Stimulated activated memory B cell treated with anti-CD40 and anti-IgM and Interleukin-4, amounts not matched to agents 10 μg/mL and 1 μg/mL and 100 μg/mL, for 72 hours (primary cell): Measurements from ENCODE around the gene DPH3.

Source experiments
- ATAC-seq: fragments of 150-1000 bp; cut with Tn5 transposase; 2 replicates; pipeline ENCODE4 v1.10.0; 2021
- H3K27ac Mint-ChIP-seq: one replicate; pipeline ENCODE4 v1.8.0; 2022; ENCODE audit warnings: mild to moderate bottlenecking, mixed read lengths
- H3K27me3 Mint-ChIP-seq: one replicate; pipeline ENCODE4 v1.8.0; 2022; ENCODE audit warnings: mixed read lengths
- H3K36me3 Mint-ChIP-seq: one replicate; pipeline ENCODE4 v1.8.0; 2022; ENCODE audit warnings: mixed read lengths
- H3K4me1 Mint-ChIP-seq: one replicate; pipeline ENCODE4 v1.8.0; 2022; ENCODE audit warnings: mixed read lengths
- H3K4me3 Mint-ChIP-seq: one replicate; pipeline ENCODE4 v1.8.0; 2022; ENCODE audit warnings: mild to moderate bottlenecking, moderate library complexity, mixed read lengths
- H3K9me3 Mint-ChIP-seq: one replicate; pipeline ENCODE4 v1.8.0; 2022; ENCODE audit warnings: mixed read lengths

Gene DPH3

DNA sequence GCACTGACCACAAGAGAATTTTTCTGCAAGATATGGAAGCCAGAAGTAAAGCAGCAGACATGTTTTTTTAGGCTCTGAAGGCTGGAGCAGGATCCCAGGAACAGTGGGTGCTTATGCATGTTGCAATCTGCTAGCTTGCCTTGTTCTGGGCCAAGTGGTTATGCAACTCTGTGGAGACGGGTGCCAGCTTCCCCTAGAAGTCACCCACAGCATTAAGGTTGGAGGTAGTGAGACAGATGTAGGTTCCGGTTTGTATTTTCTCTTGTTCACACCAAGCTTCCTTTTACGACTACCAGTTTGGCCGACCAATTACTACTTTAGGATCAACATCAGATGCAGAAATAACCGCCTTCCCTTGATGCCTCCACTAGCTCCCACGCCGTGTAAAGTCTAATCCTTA lies 11.1 kb downstream of the DPH3 start:
- Mint-ChIP-seq H3K36me3 (peaks cover 9% of the 10 kb centered on the region), H3K27me3 (peaks cover 3% of the 10 kb centered on the region), H3K4me3 (no peak overlapping the region), H3K4me1 (peaks cover 14% of the 10 kb centered on the region), H3K9me3 (no peaks in the 10 kb centered on the region), H3K27ac (no peak overlapping the region)
- ATAC-seq, result no peak

DNA sequence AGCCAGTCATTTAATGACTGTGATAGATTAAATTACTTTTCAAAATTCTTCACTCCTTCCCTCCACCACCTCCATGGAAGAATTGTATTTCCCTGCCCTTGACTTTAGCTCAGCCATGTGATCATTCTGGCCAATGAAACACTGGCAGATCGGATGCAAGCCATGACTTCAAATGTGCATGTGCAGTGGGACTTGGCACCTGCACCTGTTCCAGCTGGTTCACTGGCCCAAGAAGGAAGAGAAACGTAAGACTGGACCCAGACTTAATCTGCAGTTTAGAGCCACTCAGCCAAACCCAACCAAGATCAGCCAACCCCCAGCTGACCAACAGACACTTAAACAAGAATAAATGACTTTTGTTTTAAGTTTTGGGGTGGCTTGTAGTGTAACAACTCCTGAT lies 11.8 kb downstream of the DPH3 start:
- Mint-ChIP-seq H3K9me3 (no peaks in the 10 kb centered on the region), H3K27ac (no peak overlapping the region)

DNA sequence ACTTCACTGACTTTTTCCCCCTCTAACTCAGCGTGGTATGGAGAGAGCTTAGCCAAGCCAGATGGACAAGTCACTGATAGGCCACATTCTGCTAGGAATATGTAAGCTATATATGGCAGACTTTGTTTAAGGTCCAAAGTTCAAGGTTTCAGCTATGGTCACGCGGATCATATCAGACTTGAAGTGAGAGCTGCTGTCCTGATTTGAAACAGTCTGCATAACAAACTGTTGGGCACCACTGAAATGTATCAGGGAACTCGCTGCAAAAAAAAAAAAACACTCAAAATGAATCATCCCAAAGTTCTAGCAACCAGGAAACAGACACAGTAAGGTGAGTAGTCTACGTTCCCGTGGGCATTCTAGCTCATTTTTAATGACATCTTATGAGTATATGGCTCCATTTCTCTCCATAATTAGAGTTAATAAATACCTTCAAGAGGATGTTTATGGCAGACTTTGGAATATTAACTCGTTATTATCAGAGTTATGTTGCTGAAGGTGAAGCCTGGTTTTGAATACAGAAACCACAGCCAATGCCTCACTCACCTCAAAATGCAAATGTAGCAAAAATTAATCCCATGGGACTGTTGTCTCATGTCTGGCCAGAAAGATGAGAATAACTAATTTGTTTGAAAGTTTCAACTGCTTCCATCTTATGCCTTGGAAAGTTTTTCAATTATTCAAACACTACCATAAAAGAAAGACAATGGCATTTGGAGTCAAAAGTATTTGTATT lies 12.3 kb downstream of the DPH3 start:
- no peak overlapping the region for H3K27ac Mint-ChIP-seq
- peaks cover 8% of the 10 kb centered on the region for H3K36me3 Mint-ChIP-seq
- ATAC-seq, result no peak
- H3K4me1 Mint-ChIP-seq, result peaks cover 24% of the 10 kb centered on the region
- no peaks in the 10 kb centered on the region for H3K9me3 Mint-ChIP-seq
- H3K4me3 Mint-ChIP-seq, result no peak overlapping the region
- peaks cover 15% of the 10 kb centered on the region for H3K27me3 Mint-ChIP-seq

More for the DNA sequence above, 11.8 kb downstream of the DPH3 start:
- peaks cover 9% of the 10 kb centered on the region for H3K27me3 Mint-ChIP-seq
- H3K4me1 Mint-ChIP-seq, result peaks cover 18% of the 10 kb centered on the region
- no peak for ATAC-seq
- no peak overlapping the region for H3K4me3 Mint-ChIP-seq
- peaks cover 9% of the 10 kb centered on the region for H3K36me3 Mint-ChIP-seq

DNA sequence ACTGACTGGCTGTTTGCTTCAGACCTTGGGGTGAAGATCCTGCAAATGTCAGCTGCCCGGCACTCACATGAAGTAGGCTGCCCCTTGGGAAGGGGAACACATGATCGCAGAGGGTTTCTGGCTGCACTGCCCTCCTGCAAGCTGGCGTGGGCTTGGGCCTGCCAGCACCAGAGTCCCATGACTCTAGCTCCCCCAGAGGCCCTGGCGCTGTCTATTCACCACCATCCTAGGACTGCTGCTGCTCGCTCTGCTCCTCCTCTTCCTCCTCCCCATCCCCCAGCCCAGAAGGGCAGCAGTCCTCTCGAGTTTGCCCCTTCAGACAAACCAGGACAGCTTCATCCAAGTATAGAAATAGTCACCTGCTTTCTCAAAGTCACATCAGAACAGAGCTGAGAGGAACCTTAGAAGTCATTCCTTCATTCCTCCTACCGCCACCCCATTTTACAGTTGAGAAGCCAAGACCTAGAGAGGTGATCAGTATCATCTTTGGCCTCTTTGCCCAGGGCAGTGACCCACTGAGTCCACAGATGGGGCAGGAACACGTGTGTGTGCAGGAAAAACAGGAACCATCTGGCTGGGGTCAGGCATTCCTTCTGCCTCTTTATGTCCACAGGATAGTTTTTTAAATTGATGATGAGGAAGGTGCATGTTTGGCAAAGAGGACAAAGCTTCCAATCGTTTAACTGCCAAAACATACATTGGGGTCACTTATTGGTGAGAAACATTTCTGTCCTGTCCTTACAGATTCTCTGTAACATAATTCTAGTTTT lies 13.2 kb downstream of the DPH3 start:
- no peak for ATAC-seq
- H3K27me3 Mint-ChIP-seq, result peaks cover 17% of the 10 kb centered on the region
- no peak overlapping the region for H3K27ac Mint-ChIP-seq
- peaks cover 29% of the 10 kb centered on the region for H3K4me1 Mint-ChIP-seq
- no peaks in the 10 kb centered on the region for H3K9me3 Mint-ChIP-seq
- H3K36me3 Mint-ChIP-seq, result no peaks in the 10 kb centered on the region
- no peak overlapping the region for H3K4me3 Mint-ChIP-seq

DNA sequence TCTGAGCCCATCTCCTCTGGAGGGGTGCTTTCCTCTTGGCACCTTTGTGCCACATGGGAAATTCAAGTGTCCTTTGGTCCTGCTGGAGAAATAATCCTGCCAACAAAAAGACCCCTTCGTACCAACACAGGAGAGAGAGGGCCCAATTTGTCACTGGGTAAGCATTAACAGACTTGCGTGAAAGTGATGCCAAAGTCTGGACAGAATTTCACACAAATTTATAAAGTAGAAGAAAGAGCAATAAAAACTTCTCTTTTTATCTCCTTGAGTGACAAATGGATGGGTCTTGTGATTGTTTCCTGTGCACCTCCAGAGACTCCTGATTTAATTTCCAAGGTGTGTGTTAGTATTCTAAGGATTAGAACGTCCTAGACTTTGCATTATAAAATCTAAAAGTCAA lies 14.9 kb downstream of the DPH3 start:
- Mint-ChIP-seq H3K27ac (no peak overlapping the region), H3K4me3 (no peak overlapping the region), H3K36me3 (no peaks in the 10 kb centered on the region), H3K27me3 (peaks cover 17% of the 10 kb centered on the region), H3K9me3 (no peaks in the 10 kb centered on the region), H3K4me1 (peaks cover 29% of the 10 kb centered on the region)
- no peak for ATAC-seq

DNA sequence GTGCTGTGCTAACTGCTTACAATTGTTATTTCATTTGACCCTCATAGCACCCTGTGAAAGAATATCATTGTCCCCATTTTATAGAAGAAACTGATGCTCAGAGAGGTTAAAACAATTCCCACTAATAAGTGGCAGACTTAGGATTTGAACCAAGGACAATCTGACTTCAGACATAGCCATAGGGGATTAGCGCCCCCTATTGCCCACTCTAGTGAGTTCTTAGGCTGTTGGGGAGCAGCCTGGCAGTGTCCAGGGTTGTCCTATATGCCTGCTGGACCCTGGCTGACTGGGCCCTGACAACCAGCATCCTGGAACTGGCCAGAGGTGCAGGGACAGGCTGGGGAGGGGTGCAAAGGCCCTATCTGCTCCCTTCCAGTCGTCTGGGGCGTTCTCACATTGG lies 15.4 kb downstream of the DPH3 start:
- no peak overlapping the region for H3K27ac Mint-ChIP-seq
- peaks cover 29% of the 10 kb centered on the region for H3K4me1 Mint-ChIP-seq
- no peaks in the 10 kb centered on the region for H3K36me3 Mint-ChIP-seq
- no peak for ATAC-seq
- no peaks in the 10 kb centered on the region for H3K9me3 Mint-ChIP-seq
- H3K4me3 Mint-ChIP-seq, result no peak overlapping the region
- H3K27me3 Mint-ChIP-seq, result peaks cover 17% of the 10 kb centered on the region

DNA sequence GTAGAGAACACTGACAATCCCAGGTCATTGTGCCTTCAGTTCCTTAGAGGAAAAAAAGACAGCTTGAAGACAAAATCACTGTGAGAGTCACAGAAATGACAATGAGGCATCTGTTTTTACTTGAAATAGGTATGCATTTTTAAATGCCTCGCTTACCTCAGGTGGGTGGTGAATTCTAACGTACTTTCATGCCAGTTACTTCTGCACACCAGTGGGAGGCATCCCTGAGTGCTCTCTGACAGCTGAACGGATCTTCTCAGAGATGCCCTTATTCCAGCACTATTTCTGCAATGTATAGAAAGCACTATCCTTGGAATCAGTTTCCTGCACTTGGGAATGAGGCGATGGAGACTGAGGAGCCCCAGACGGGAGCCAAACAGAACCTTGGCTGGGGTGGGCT lies 16.2 kb downstream of the DPH3 start:
- Mint-ChIP-seq H3K4me3 (no peak overlapping the region), H3K27me3 (peaks cover 18% of the 10 kb centered on the region), H3K9me3 (no peaks in the 10 kb centered on the region), H3K4me1 (peaks cover 29% of the 10 kb centered on the region), H3K27ac (no peak overlapping the region), H3K36me3 (no peaks in the 10 kb centered on the region)
- ATAC-seq, result no peak

DNA sequence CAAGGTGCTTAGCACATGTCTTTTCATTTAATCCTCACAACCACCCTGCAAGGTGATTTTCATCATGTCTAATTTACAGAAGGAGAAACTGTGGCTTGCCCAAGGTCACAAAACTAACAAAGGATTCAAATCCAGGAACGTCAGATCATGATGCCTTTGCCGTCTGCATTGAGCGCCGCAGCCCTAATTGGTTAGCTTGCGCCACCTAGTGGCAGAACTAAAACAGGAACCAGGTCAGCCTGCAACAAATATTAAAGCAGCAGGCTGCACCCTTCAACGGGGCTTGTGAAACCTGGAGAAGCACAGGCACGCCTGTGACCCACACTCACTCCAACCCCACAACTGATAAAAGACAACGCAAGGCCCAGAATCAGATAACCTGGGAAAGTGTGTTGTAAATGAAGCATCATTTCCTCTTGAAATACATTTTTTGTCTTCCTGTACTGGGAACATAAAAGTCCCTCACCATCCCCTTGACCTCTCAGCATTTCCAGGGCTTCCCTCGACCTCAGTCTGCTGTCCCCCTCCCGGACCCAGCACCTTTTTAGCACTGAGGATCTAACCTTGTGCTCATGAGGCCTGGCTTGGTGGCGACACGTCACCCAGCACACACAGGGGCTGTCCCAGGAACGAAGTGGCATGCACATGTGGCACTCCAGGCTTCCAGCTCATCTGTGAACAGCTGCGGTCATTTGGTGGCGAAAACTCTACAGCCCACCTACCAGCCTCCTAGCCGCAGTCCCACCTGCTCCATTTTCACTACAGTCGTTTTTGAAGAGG lies 17.3 kb downstream of the DPH3 start:
- H3K27ac Mint-ChIP-seq, result peak overlapping the region; percentile 81

DNA sequence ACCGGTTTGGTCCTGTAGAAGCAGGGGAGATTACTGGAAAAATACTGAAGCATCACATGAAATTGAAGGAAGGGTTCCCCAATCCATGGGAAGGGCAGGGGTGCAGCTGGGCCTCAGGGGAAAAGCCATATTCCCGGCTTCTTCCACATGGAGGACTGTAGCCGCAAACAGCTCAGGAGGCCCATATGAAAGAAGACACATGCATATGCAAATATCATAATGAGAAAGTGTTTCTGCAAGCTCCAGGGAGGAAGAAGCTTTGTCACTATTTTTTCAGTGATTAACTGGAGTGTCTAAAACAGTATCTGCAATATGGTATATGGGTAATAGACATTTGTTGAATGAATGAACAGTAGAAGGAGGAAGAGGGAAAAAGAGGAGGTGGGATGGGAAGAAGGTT lies 19.1 kb downstream of the DPH3 start:
- Mint-ChIP-seq H3K4me3 (no peak overlapping the region), H3K27ac (no peak overlapping the region), H3K4me1 (peaks cover 15% of the 10 kb centered on the region), H3K9me3 (no peaks in the 10 kb centered on the region), H3K36me3 (no peaks in the 10 kb centered on the region), H3K27me3 (peaks cover 25% of the 10 kb centered on the region)
- no peak for ATAC-seq

More for the DNA sequence above, 17.3 kb downstream of the DPH3 start:
- Mint-ChIP-seq H3K4me1 (peaks cover 21% of the 10 kb centered on the region), H3K27me3 (peaks cover 25% of the 10 kb centered on the region), H3K9me3 (no peaks in the 10 kb centered on the region), H3K4me3 (peak overlapping the region; percentile 72), H3K36me3 (no peaks in the 10 kb centered on the region)
- ATAC-seq, result peak; percentile 90

DNA sequence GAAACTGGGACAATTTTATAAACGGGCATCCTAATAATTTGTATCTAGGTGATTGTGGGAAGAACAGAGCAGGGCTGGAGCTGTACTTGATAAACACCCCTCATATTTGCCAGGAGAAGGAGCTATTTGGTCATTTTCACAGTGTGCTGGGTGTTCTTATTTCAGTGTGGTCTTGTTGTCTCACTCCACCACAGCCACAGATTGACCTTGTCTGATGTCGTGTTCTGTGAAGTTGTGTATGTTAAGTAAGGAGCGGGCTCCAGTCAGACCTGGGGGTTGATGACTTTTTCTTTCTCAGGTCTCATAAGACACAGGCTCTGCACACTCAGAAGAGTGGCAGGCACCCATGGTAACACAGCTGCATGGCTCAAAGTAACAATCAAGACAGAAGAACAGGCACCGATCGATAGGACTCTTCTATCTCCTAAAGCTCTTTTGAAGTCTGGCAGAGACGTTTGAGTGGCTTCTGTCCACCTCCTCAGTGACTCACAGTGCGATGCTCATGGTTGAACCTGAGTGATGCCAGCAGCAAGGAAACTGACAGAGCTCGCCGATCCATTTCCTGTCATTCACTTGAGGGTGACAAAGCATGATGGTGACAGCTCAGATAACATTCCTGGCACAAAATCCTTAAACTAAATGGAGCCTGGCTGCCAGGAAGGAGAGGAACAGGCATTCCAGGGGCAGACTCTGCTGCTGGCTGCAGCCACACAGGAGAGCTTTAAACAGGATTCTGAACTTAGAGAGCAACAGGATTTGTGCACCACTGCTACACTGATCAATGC lies 20.8 kb downstream of the DPH3 start:
- ATAC-seq, result no peak
- Mint-ChIP-seq H3K36me3 (no peaks in the 10 kb centered on the region), H3K9me3 (no peaks in the 10 kb centered on the region), H3K27ac (no peak overlapping the region), H3K27me3 (peaks cover 25% of the 10 kb centered on the region), H3K4me3 (no peak overlapping the region), H3K4me1 (peaks cover 15% of the 10 kb centered on the region)

DNA sequence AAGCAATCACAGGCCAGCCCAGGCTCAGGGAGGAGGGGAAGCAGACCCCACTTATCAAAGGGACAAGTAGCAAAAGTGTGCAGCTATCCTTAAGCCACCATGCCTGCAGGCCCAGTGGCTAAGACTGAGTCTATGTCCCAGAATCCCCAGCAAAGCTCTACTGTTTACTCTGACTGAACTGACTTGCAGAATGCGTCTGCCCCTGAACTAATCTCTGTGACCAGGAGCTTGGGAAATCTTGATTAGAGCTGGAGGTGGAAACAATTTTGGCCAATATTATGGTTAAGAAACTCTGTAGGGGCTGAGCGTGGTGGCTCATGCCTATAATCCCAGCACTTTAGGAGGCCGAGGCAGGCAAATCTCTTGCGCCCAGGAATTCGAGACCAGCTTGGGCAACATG lies 22.6 kb downstream of the DPH3 start:
- no peak overlapping the region for H3K27ac Mint-ChIP-seq
- H3K27me3 Mint-ChIP-seq, result peaks cover 8% of the 10 kb centered on the region
- peaks cover 2% of the 10 kb centered on the region for H3K4me1 Mint-ChIP-seq
- no peaks in the 10 kb centered on the region for H3K36me3 Mint-ChIP-seq
- H3K4me3 Mint-ChIP-seq, result no peak overlapping the region
- no peak for ATAC-seq
- H3K9me3 Mint-ChIP-seq, result no peaks in the 10 kb centered on the region

DNA sequence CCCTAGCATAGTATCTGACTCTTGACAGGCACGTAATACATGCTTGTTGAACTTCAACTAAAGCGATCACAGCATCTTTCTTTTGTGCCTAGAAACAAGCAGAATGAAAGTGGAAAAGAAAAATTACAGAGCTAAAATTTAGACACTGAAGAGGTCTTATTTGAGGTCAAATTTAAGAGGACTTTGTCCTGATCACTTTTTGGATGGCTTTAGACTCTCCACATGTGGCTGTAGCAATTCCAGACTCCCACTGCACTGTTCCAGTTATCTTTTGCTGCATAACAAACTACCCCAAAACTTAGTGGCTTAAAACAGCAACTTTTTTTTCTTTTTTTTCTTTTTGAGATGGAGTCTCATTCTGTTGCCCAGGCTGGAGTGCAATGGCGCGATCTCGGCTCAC lies 23.5 kb downstream of the DPH3 start:
- Mint-ChIP-seq H3K9me3 (no peaks in the 10 kb centered on the region), H3K27me3 (peaks cover 8% of the 10 kb centered on the region), H3K27ac (no peak overlapping the region), H3K4me1 (no peaks in the 10 kb centered on the region), H3K36me3 (no peaks in the 10 kb centered on the region), H3K4me3 (no peak overlapping the region)
- no peak for ATAC-seq

DNA sequence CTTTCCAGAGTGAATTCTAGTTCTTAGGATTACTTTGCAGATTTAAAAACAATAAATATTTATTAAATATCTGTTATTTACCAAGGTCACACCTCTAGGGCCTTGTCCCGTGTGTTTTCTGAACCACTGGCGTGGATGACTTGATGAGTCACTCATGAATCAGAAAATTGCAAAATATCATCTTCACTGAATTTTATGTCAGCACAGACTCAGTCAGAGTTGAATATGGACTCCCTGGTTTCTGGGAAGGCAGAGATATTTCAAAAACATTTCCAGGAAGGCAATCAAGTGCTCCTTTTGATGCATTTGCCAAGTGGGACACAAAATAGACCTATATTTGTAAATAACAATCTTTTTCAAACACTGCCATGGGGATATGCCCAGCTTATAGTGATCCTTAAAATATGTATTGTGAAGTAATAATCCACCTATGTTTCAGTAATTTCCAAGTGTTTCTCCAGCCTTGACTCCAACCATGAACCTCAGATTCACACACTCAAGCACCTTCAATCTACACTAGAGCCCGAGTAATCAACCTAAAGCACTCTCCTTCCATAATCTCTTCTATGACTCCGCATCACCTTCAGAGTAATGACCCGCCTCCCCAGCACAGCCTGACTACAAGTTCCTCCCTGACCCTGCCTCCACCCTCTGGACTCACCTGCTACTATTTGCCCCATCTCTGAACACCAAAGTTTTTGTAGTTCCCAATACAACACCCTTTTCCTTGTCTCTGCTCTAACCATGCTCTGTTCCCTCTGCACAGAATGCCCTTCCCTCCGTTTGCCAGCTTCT lies 24.3 kb downstream of the DPH3 start:
- Mint-ChIP-seq H3K4me3 (no peak overlapping the region), H3K27me3 (peaks cover 8% of the 10 kb centered on the region), H3K36me3 (no peaks in the 10 kb centered on the region), H3K4me1 (no peaks in the 10 kb centered on the region), H3K27ac (no peak overlapping the region), H3K9me3 (no peaks in the 10 kb centered on the region)
- ATAC-seq, result no peak

DNA sequence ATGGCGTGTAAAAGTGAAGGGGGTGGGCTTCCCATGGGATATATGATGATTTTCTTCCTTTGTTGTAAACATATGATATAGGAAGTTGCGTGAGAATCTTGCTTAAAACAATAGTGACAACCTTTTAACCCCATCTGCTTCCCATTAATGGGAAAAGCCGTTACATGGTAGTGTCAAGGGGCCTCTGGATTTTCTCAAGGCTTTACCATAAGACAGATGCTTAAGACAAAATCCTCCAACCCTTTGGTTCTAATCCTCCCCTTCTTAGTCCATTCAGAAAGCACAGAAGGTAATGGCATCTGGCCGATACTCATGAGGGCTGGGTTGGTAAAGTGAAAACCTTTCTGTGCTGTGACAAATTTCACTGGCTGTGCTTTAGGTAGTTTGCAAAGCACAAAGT lies 25.0 kb downstream of the DPH3 start:
- H3K36me3 Mint-ChIP-seq, result no peaks in the 10 kb centered on the region
- peaks cover 14% of the 10 kb centered on the region for H3K27me3 Mint-ChIP-seq

More for the DNA sequence above, 25.0 kb downstream of the DPH3 start:
- H3K4me1 Mint-ChIP-seq, result no peaks in the 10 kb centered on the region
- H3K9me3 Mint-ChIP-seq, result no peaks in the 10 kb centered on the region
- H3K4me3 Mint-ChIP-seq, result no peak overlapping the region
- H3K27ac Mint-ChIP-seq, result no peak overlapping the region
- ATAC-seq, result no peak
